ENCODE results near the gene MAN1A1. TPM values are rescaled to one million over a fixed set of nuclear protein-coding genes. Genes with fewer than 3 reads are reported as not detected.

MAN1A1 gene
- total and polyA plus RNA-seq, 10 donors = 6.0 to 148 (median 93.5) TPM

GRCh38 chr6:119327810-119328209, 21.8 kb downstream of the MAN1A1 start:
- Histone ChIP-seq H3K27me3 (replicated peaks in 1 of 7) (no peaks in the 10 kb centered on the region), H3K36me3 (peaks cover 0 to 38% (median 0%) of the 10 kb centered on the region in 6 donors), H3K27ac (no peak overlapping the region), H3K9me3 (no peaks in the 10 kb centered on the region), H3K4me1 (peaks cover 6 to 46% (median 12%) of the 10 kb centered on the region in 6 donors), H3K4me3 (no peak overlapping the region)
- intact Hi-C loops (cut with DNase I; ENCODE audit: low total_unique reads) = no loop called here
- TF ChIP-seq CTCF (IDR thresholded peaks at IDR 0.05 in 8 of 11, conservative IDR thresholded peaks at IDR 0.05 in 3 of 11) (no peak), POLR2AphosphoS5 (IDR thresholded peaks at IDR 0.05) (no peak), POLR2A (IDR thresholded peaks at IDR 0.05) (no peak)
- 74 to 87% (median 82%) methylated on average over 2 of the region's 2 CpGs for WGBS, 5 donors
- no peak for DNase-seq

- no peak for DNase-seq
- WGBS, 5 donors = 86 to 94% (median 91%) methylated on average over 10 of the region's 10 CpGs
- Histone ChIP-seq H3K27ac (no peak overlapping the region), H3K36me3 (peaks cover 0 to 36% (median 0%) of the 10 kb centered on the region in 6 donors), H3K9me3 (no peaks in the 10 kb centered on the region), H3K27me3 (replicated peaks in 1 of 7) (no peaks in the 10 kb centered on the region), H3K4me3 (no peak overlapping the region), H3K4me1 (peaks cover 0 to 46% (median 7%) of the 10 kb centered on the region in 6 donors)
- TF ChIP-seq POLR2AphosphoS5 (IDR thresholded peaks at IDR 0.05) (no peak), POLR2A (IDR thresholded peaks at IDR 0.05) (no peak), CTCF (IDR thresholded peaks at IDR 0.05 in 8 of 11, conservative IDR thresholded peaks at IDR 0.05 in 3 of 11) (no peak)
- intact Hi-C loops (cut with DNase I; ENCODE audit: low total_unique reads) = no loop called here
Observed at GRCh38 chr6:119326291-119327005, 23.1 kb downstream of the MAN1A1 start.

GRCh38 chr6:119325559-119326265, 23.8 kb downstream of the MAN1A1 start:
- DNase-seq = no peak
- TF ChIP-seq CTCF (IDR thresholded peaks at IDR 0.05 in 8 of 11, conservative IDR thresholded peaks at IDR 0.05 in 3 of 11) = no peak
- no peak overlapping the region for H3K27ac ChIP-seq
- H3K9me3 ChIP-seq = no peaks in the 10 kb centered on the region
- peaks cover 0 to 35% (median 0%) of the 10 kb centered on the region in 6 donors for H3K36me3 ChIP-seq
- intact Hi-C loops (cut with DNase I; ENCODE audit: low total_unique reads) = no loop called here
- H3K27me3 ChIP-seq (replicated peaks in 1 of 7) = no peaks in the 10 kb centered on the region
- 82 to 93% (median 91%) methylated on average over 11 of the region's 11 CpGs for WGBS, 5 donors
- no peak overlapping the region for H3K4me3 ChIP-seq
- peaks cover 0 to 50% (median 7%) of the 10 kb centered on the region in 6 donors for H3K4me1 ChIP-seq

- Histone ChIP-seq H3K4me3 (no peak overlapping the region), H3K9me3 (no peaks in the 10 kb centered on the region), H3K36me3 (peaks cover 0 to 30% (median 0%) of the 10 kb centered on the region in 6 donors), H3K27me3 (replicated peaks in 1 of 7) (no peaks in the 10 kb centered on the region), H3K27ac (no peak overlapping the region), H3K4me1 (peaks cover 0 to 56% (median 8%) of the 10 kb centered on the region in 6 donors)
- DNase-seq = no peak
- WGBS, 5 donors = 77 to 96% (median 85%) methylated on average over 2 of the region's 2 CpGs
- intact Hi-C loops (cut with DNase I; ENCODE audit: low total_unique reads) = no loop called here
- TF ChIP-seq POLR2A (IDR thresholded peaks at IDR 0.05) = no peak
- no peak for TF ChIP-seq POLR2AphosphoS5 (IDR thresholded peaks at IDR 0.05)
- TF ChIP-seq CTCF (IDR thresholded peaks at IDR 0.05 in 8 of 11, conservative IDR thresholded peaks at IDR 0.05 in 3 of 11) = no peak
Observed at GRCh38 chr6:119324718-119325117, 24.8 kb downstream of the MAN1A1 start.

All from spleen (tissue), 11 donors.